ENCODE data around the gene SHANK1. TPM values are rescaled to one million over a fixed set of nuclear protein-coding genes. Genes with fewer than 3 reads are reported as not detected.
"Not testable (repeated sequence)": the region's sequence is repeated elsewhere in the genome, so short reads cannot be mapped to it uniquely, and the experiment has no call there.

Gene SHANK1
- total RNA-seq, 1 donor from 2014 or later = 18.3 TPM

DNA sequence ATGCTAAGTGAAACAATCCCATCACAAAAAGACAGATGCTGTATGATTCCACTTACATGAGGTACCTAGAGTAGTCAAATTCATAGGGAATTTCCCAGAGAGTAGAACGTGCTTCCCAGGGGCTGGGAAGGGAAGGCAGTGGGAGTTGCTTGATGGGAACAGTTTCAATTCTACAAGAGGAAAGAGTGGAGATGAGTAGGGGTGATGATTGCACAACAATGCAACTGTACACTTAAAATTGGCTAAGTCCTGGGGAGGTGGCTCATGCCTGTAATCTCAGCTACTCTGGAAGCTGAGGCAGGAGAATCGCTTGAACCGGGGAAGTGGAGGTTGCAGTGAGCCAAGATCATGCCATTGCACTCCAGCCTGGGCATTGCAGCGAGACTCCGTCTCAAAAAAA lies 101.2 kb downstream of the SHANK1 start:
- not testable (repeated sequence) for DNase-seq (ENCODE audit: low spot score in 2 of 2); FAIRE-seq

DNA sequence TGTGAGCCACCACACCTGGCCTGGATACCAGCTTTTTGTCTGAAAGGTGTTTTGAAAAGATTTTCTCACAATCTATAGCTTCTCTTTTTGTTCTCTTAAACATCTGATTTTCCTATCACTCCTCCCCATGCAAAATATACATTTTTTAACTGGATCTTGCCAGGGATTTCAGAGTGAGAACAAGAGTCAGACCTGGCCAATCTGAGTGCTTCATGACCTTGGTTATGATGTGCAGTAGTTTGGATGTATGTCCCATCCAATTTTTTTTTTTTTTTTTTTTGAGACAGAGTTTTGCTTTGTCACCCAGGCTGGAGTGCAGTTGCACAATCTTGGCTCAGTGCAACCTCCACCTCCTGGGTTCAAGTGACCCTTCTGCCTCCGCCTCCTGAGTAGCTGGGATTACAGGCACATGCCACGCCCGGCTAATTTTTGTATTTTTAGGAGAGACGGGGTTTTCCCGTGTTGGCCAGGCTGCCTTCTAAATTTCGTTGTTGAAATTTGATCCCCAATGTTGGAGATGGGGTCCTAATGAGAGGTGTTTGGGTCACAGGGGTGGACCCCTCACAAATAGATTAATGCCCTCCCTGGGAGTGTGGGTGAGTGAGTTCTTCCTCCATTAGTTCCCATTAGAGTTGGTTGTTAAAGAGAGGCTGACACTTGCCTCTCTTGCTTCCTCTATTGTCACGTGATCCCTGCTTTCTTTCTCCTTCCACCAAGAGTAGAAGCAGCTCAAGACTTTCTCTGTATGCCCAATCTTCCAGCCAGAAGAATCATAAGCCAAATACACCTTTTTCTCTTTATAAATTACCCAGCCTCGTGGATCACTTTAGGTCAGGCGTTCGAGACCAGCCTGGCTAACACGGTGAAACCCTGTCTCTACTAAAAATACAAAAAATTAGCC lies 106.8 kb downstream of the SHANK1 start:
- not testable (repeated sequence) for FAIRE-seq; DNase-seq (ENCODE audit: low spot score in 2 of 2)

Other genes with a start within 250 kb of the SHANK1 start
- gene EMC10, start 243.3 kb downstream of the SHANK1 start, total RNA-seq = 53.4 TPM
- 2.0 TPM for gene GARIN5A, start 243.0 kb downstream of the SHANK1 start, total RNA-seq
- 6.9 TPM for gene JOSD2, start 208.6 kb downstream of the SHANK1 start, total RNA-seq
- gene ASPDH, start 205.9 kb downstream of the SHANK1 start, total RNA-seq = 0.82 TPM
- 78.3 TPM for gene LRRC4B, start 151.4 kb downstream of the SHANK1 start, total RNA-seq
- gene SYT3, start 79.9 kb downstream of the SHANK1 start, total RNA-seq = 20.4 TPM
- gene C19orf81, start 70.4 kb downstream of the SHANK1 start, total RNA-seq = not detected
- 2.4 TPM for gene CLEC11A, start 3.6 kb upstream of the SHANK1 start, total RNA-seq
- not detected for gene GPR32, start 50.7 kb upstream of the SHANK1 start, total RNA-seq
- gene ACP4, start 70.6 kb upstream of the SHANK1 start, total RNA-seq = not detected
- gene KLK1, start 104.0 kb upstream of the SHANK1 start, total RNA-seq = not detected
- not detected for gene KLK15, start 113.8 kb upstream of the SHANK1 start, total RNA-seq
- not detected for gene KLK3, start 135.1 kb upstream of the SHANK1 start, total RNA-seq
- not detected for gene KLK2, start 153.6 kb upstream of the SHANK1 start, total RNA-seq
- not detected for gene KLK4, start 191.6 kb upstream of the SHANK1 start, total RNA-seq
- not detected for gene KLK5, start 233.2 kb upstream of the SHANK1 start, total RNA-seq
- gene KLK6, start 249.8 kb upstream of the SHANK1 start, total RNA-seq = not detected